ACC112 (cell line): ENCODE results near the gene TCF19.
"Not testable (repeated sequence)": the region's sequence is repeated elsewhere in the genome, so short reads cannot be mapped to it uniquely, and the experiment has no call there.

Source experiments
- H2AFZ ChIP-seq: fragments of 200-600 bp; sonication (generic); one replicate; pipeline ENCODE4 v1.6.0; 2017; ENCODE audit warnings: antibody characterized with exemption, low read length; ENCODE audit not compliant: unreplicated experiment
- H3K27ac ChIP-seq: fragments of 200-600 bp; sonication (generic); 2 replicates; pipeline ENCODE4 v1.5.1; 2014; ENCODE audit warnings: low read depth, mild to moderate bottlenecking, antibody characterized with exemption, low read length, moderate library complexity
- H3K27me3 ChIP-seq: fragments of 200-600 bp; sonication (generic); 2 replicates; pipeline ENCODE4 v1.6.1; 2014; ENCODE audit warnings: mild to moderate bottlenecking, antibody characterized with exemption, low read length, moderate library complexity, mixed read lengths; ENCODE audit not compliant: insufficient read depth
- H3K36me3 ChIP-seq: fragments of 200-600 bp; sonication (generic); 2 replicates; pipeline ENCODE4 v1.6.1; 2016; ENCODE audit warnings: mild to moderate bottlenecking, antibody characterized with exemption, low read length, moderate library complexity, mixed read lengths; ENCODE audit not compliant: insufficient read depth
- H3K4me1 ChIP-seq: fragments of 200-600 bp; sonication (generic); one replicate; pipeline ENCODE4 v1.6.1; 2016; ENCODE audit warnings: low read length, mixed read lengths; ENCODE audit not compliant: insufficient read depth, unreplicated experiment, control insufficient read depth
- H3K4me3 ChIP-seq: fragments of 200-600 bp; sonication (generic); 2 replicates; pipeline ENCODE4 v1.5.1; 2014; ENCODE audit warnings: mild to moderate bottlenecking, low read depth, low read length
- H3K79me2 ChIP-seq: fragments of 200-600 bp; sonication (generic); one replicate; pipeline ENCODE4 v1.6.0; 2016; ENCODE audit warnings: low read length; ENCODE audit not compliant: control insufficient read depth, unreplicated experiment, insufficient read depth

TCF19 gene

DNA sequence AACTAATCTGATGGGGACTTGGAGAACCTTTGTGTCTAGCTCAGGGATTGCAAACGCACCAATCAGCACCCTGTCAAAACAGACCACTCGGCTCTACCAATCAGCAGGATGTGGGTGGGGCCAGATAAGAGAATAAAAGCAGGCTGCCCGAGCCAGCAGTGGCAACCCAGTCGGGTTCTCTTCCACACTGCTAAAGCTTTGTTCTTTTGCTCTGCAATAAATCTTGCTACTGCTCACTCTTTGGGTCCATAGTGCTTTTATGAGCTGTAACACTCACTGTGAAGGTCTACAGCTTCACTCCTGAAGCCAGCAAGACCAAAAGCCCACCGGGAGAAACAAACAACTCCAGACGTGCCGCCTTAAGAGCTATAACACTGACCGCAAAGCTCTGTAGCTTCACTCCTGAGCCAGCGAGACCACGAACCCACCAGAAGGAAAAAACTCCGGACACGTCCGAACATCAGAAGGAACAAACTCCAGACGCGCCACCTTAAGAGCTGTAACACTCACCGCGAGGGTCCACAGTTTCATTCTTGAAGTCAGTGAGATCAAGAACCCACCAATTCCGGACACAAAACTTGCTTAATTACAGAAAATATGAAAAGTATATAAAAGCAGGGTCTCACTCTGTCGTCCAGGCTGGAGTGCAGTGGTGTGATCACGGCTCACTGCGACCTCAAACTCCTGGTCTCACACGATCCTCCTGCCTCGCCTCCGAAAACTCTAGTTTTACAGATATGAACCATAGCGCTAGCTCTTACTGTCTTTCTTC lies 38.0 kb downstream of the TCF19 start:
- H3K27me3 ChIP-seq, H3K27ac ChIP-seq, H2AFZ ChIP-seq, H3K4me1 ChIP-seq, H3K36me3 ChIP-seq: not testable (repeated sequence)
- peak overlapping the region; percentile 89 for H3K4me3 ChIP-seq
- H3K79me2 ChIP-seq, result peaks cover 21% of the 10 kb centered on the region

- Histone ChIP-seq H3K36me3 (peaks cover 10% of the 10 kb centered on the region; the same call in 1 of the 2 replicates), H3K4me3 (peak overlapping the region; percentile 89), H3K27me3 (no peaks in the 10 kb centered on the region), H3K27ac (peak overlapping the region; percentile 87), H3K79me2 (peaks cover 21% of the 10 kb centered on the region), H3K4me1 (peaks cover 6% of the 10 kb centered on the region), H2AFZ (peak overlapping the region; percentile 53)
Measured at GRCh38 chr6:31197559-31198305, 39.3 kb downstream of the TCF19 start.

DNA sequence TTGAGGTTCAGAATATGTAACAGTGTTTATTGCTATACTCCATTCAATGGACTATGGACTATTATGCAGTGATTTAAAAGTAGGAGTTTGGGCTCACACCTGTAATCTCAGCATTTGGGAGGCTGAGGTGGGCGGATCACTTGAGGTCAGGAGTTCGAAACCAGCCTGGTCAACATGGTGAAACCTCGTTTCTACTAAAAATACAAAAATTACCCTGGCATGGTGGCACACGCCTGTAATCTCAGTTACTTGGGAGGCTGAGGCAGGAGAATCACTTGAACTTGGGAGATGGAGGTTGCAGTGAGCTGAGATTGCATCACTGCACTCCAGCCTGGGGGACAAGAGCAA lies 40.7 kb downstream of the TCF19 start:
- not testable (repeated sequence) for H3K27me3 ChIP-seq, H3K27ac ChIP-seq, H2AFZ ChIP-seq, H3K36me3 ChIP-seq
- H3K4me3 ChIP-seq, result peak overlapping the region; percentile 89; the same call in 1 of the 2 replicates
- peaks cover 16% of the 10 kb centered on the region for H3K4me1 ChIP-seq
- peaks cover 21% of the 10 kb centered on the region for H3K79me2 ChIP-seq

- H3K4me3 ChIP-seq, result no peak overlapping the region
- H2AFZ ChIP-seq, result no peak overlapping the region
- H3K36me3 ChIP-seq, result peaks cover 10% of the 10 kb centered on the region; the same call in 1 of the 2 replicates
- no peaks in the 10 kb centered on the region for H3K27me3 ChIP-seq
- peak overlapping the region; percentile 87 for H3K27ac ChIP-seq
- peaks cover 19% of the 10 kb centered on the region for H3K4me1 ChIP-seq
- peaks cover 21% of the 10 kb centered on the region for H3K79me2 ChIP-seq
Measured at GRCh38 chr6:31202259-31203166, 44.1 kb downstream of the TCF19 start.

DNA sequence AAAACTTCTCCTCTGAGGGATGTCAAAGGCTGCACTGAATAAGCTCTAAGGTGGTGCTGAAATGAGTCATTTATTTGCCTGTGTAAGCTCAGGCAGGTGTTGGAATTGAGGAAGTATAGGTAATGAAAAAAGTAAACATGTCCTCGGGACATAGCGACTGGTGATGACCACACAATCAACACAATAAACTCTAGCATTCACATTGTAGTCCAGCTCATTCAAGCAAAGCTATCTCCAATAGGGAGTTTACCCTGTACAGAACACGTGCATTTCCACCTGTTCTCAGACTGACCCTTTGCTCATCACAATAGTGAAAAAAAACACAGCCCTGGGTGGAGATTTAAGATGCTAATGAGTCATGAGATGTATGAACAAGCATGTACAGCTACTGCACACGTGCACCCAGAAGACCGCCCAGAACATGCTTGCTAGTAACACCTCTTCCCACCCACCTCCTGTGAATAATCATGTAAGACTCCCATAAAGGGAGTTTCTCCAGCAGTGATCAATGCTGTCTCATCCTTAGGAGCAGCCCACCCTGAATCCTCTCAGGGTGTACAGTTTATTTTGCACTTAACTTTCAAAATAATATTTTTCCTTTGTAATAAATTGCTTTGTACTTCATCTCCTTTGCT lies 45.1 kb downstream of the TCF19 start:
- peak overlapping the region; percentile 67 for H2AFZ ChIP-seq
- peak overlapping the region; percentile 87 for H3K27ac ChIP-seq
- H3K79me2 ChIP-seq, result peaks cover 20% of the 10 kb centered on the region
- H3K4me1 ChIP-seq, result peaks cover 19% of the 10 kb centered on the region
- H3K36me3 ChIP-seq, result peaks cover 10% of the 10 kb centered on the region; the same call in 1 of the 2 replicates
- no peaks in the 10 kb centered on the region for H3K27me3 ChIP-seq
- peak overlapping the region; percentile 76 for H3K4me3 ChIP-seq

- Histone ChIP-seq H2AFZ (no peak overlapping the region), H3K27me3 (no peaks in the 10 kb centered on the region), H3K27ac (peak overlapping the region; percentile 87; the same call in 1 of the 2 replicates), H3K4me3 (peak overlapping the region; percentile 76; the same call in 1 of the 2 replicates), H3K36me3 (peaks cover 10% of the 10 kb centered on the region; the same call in 1 of the 2 replicates), H3K79me2 (peaks cover 9% of the 10 kb centered on the region), H3K4me1 (peaks cover 19% of the 10 kb centered on the region)
Measured at GRCh38 chr6:31204751-31205145, 46.4 kb downstream of the TCF19 start.

DNA sequence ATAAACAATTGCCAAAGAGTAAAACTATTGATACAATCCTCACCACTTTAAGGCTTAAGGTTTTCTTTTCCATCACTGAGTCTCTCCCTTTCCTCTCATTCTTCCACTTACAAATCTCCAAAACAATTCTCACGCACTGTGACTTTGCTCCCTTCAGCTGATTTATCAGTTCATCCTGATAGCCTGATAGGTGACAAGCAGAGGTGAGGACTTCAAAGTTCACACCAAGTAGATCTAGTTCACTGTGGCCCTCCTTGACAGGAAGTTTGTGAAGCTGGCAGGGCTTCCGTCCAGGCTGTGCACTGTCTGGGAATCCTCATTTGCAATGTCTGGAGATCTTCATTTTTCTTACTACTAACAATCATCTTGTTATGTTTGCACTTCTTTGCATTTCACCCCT lies 47.2 kb downstream of the TCF19 start:
- Histone ChIP-seq H3K36me3 (peaks cover 4% of the 10 kb centered on the region; the same call in 1 of the 2 replicates), H3K79me2 (no peaks in the 10 kb centered on the region), H3K4me1 (peaks cover 19% of the 10 kb centered on the region), H2AFZ (no peak overlapping the region), H3K4me3 (no peak overlapping the region), H3K27ac (no peak overlapping the region), H3K27me3 (no peaks in the 10 kb centered on the region)

- peaks cover 6% of the 10 kb centered on the region for H3K4me1 ChIP-seq
- no peak overlapping the region for H2AFZ ChIP-seq
- H3K36me3 ChIP-seq, result no peaks in the 10 kb centered on the region
- no peak overlapping the region for H3K27ac ChIP-seq
- no peaks in the 10 kb centered on the region for H3K27me3 ChIP-seq
- no peaks in the 10 kb centered on the region for H3K79me2 ChIP-seq
- no peak overlapping the region for H3K4me3 ChIP-seq
Measured at GRCh38 chr6:31208506-31208905, 50.1 kb downstream of the TCF19 start.

DNA sequence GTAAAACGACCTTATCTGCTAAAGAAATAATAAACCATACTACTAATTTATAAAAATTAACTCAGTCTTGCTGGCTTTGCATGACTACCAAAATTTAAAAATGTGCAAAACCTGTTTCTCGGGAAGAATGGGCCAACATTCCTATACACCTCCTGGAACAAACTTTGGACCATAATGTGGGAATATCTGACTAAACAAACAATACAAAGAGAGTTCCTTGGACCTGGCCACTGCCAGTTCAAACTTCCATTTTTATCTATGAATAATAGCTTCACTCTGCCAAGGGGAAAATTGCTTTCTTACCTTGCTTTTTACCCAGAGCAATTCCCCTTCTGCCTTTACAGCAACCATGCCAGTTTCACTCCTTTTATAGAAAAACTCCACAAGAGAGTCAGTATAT lies 50.7 kb downstream of the TCF19 start:
- H2AFZ ChIP-seq, result no peak overlapping the region
- no peak overlapping the region for H3K27ac ChIP-seq
- H3K27me3 ChIP-seq, result no peaks in the 10 kb centered on the region
- H3K4me1 ChIP-seq, result peaks cover 3% of the 10 kb centered on the region
- H3K4me3 ChIP-seq, result no peak overlapping the region
- no peaks in the 10 kb centered on the region for H3K36me3 ChIP-seq
- H3K79me2 ChIP-seq, result no peaks in the 10 kb centered on the region

GRCh38 chr6:31210123-31210522 lies 51.7 kb downstream of the TCF19 start:
- Histone ChIP-seq H2AFZ (no peak overlapping the region), H3K4me1 (peaks cover 3% of the 10 kb centered on the region), H3K27me3 (no peaks in the 10 kb centered on the region), H3K79me2 (no peaks in the 10 kb centered on the region), H3K4me3 (no peak overlapping the region), H3K27ac (no peak overlapping the region), H3K36me3 (no peaks in the 10 kb centered on the region)
